Right lobe of liver (tissue), 4 donors: ENCODE measurements around the gene SSTR5.

Experiments
- POLR2A ChIP-seq: fragments of 450-650 bp; IDR thresholded peaks from one replicate; pipeline ENCODE4 v1.6.1; 2017; ENCODE audit warnings: antibody characterized with exemption, mild to moderate bottlenecking
- TF ChIP-seq, protein P1 (sequence below), 4 donors: fragments of 200-600 bp in 3 of 4; fragments of 450-650 bp in 1 of 4; IDR thresholded peaks; one replicate each; pipeline versions ENCODE4 v1.5.1 to v1.8.0; 2016 to 2022; ENCODE audit warnings: antibody characterized with exemption in 4 of 4, mild to moderate bottlenecking in 2 of 4
- donor health status: DM: no; HTN: no; CAD: no.
- donor health status: DM: no; HTN: no; CAD: no.
- donor health status: DM: no; HTN: yes; CAD: no.

DNA sequence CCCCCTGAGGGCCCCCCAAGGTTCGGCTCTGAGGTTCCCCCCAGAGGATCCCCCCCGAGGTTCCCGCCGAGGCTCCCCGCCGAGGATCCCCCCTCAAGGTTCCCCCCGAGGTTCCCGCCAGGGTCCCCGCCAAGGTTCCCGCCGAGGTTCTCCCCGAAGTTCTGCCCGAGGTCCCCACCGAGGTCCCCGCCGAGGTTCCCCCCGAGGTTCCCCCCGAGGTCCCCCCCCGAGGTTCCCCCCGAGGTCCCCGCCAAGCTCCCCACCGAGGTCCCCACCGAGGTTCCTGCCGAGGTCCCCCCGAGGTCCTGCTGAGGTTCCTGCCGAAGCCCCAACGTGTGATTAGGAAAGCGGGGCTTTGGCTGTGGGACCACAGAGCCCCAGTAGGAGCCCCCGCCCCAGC, 32.2 kb upstream of the SSTR5 start:
- TF ChIP-seq, protein P1, sequence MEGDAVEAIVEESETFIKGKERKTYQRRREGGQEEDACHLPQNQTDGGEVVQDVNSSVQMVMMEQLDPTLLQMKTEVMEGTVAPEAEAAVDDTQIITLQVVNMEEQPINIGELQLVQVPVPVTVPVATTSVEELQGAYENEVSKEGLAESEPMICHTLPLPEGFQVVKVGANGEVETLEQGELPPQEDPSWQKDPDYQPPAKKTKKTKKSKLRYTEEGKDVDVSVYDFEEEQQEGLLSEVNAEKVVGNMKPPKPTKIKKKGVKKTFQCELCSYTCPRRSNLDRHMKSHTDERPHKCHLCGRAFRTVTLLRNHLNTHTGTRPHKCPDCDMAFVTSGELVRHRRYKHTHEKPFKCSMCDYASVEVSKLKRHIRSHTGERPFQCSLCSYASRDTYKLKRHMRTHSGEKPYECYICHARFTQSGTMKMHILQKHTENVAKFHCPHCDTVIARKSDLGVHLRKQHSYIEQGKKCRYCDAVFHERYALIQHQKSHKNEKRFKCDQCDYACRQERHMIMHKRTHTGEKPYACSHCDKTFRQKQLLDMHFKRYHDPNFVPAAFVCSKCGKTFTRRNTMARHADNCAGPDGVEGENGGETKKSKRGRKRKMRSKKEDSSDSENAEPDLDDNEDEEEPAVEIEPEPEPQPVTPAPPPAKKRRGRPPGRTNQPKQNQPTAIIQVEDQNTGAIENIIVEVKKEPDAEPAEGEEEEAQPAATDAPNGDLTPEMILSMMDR (IDR thresholded peaks at IDR 0.05) = no peak
- TF ChIP-seq POLR2A = no peak
